Nephron (organoid): ENCODE data around the gene RASSF6.

Experiments used
- H3K27ac Mint-ChIP-seq, 3 experiments: 2 replicates each; pipeline ENCODE4 v1.8.0; 2020; ENCODE audit warnings: mixed read lengths in 3 of 3, mild to moderate bottlenecking in 2 of 3, moderate library complexity in 1 of 3
- H3K27me3 Mint-ChIP-seq: 2 replicates; pipeline ENCODE4 v1.8.0; 2021; ENCODE audit warnings: low read depth, mild to moderate bottlenecking, moderate library complexity, mixed read lengths
- H3K36me3 Mint-ChIP-seq: 2 replicates; pipeline ENCODE4 v1.8.0; 2020; ENCODE audit warnings: low read depth, mixed read lengths
- H3K4me1 Mint-ChIP-seq: 2 replicates; pipeline ENCODE4 v1.8.0; 2020; ENCODE audit warnings: mixed read lengths
- H3K4me3 Mint-ChIP-seq, 3 experiments: 2 replicates each; pipeline ENCODE4 v1.8.0; 2020; ENCODE audit warnings: mild to moderate bottlenecking in 3 of 3, mixed read lengths in 3 of 3, moderate library complexity in 2 of 3
- H3K9me3 Mint-ChIP-seq: 2 replicates; pipeline ENCODE4 v1.8.0; 2020; ENCODE audit warnings: mixed read lengths
- CTCF ChIP-seq, 3 experiments: fragments of 200-600 bp; sonication (generic); IDR thresholded peaks; one replicate each; pipeline ENCODE4 v1.5.0; 2021; ENCODE audit warnings: antibody characterized with exemption in 3 of 3; ENCODE audit not compliant: unreplicated experiment in 3 of 3

Gene RASSF6

GRCh38 chr4:73589887-73590801 lies 30.1 kb downstream of the RASSF6 start:
- no peaks in the 10 kb centered on the region for H3K36me3 Mint-ChIP-seq
- TF ChIP-seq CTCF (IDR thresholded peaks at IDR 0.05; ENCODE audit: unreplicated experiment in 3 of 3), result no peak

GRCh38 chr4:73589261-73589847 lies 30.9 kb downstream of the RASSF6 start:
- no peaks in the 10 kb centered on the region for H3K36me3 Mint-ChIP-seq
- H3K4me1 Mint-ChIP-seq, result peaks cover 14% of the 10 kb centered on the region
- H3K27me3 Mint-ChIP-seq, result no peaks in the 10 kb centered on the region
- H3K9me3 Mint-ChIP-seq, result no peaks in the 10 kb centered on the region
- no peak for TF ChIP-seq CTCF (IDR thresholded peaks at IDR 0.05; ENCODE audit: unreplicated experiment in 3 of 3)
- H3K4me3 Mint-ChIP-seq, result no peak overlapping the region
- no peak overlapping the region for H3K27ac Mint-ChIP-seq

More at GRCh38 chr4:73589887-73590801, 30.1 kb downstream of the RASSF6 start:
- peaks cover 14% of the 10 kb centered on the region for H3K4me1 Mint-ChIP-seq
- H3K27me3 Mint-ChIP-seq, result no peaks in the 10 kb centered on the region
- H3K4me3 Mint-ChIP-seq, result no peak overlapping the region
- H3K9me3 Mint-ChIP-seq, result no peaks in the 10 kb centered on the region
- H3K27ac Mint-ChIP-seq, result no peak overlapping the region

GRCh38 chr4:73588613-73589012 lies 31.6 kb downstream of the RASSF6 start:
- Mint-ChIP-seq H3K27me3 (no peaks in the 10 kb centered on the region), H3K27ac (no peak overlapping the region), H3K4me3 (no peak overlapping the region), H3K4me1 (peaks cover 14% of the 10 kb centered on the region), H3K36me3 (no peaks in the 10 kb centered on the region), H3K9me3 (no peaks in the 10 kb centered on the region)
- TF ChIP-seq CTCF (IDR thresholded peaks at IDR 0.05; ENCODE audit: unreplicated experiment in 3 of 3), result no peak

GRCh38 chr4:73586666-73587065 lies 33.6 kb downstream of the RASSF6 start:
- Mint-ChIP-seq H3K27ac (no peak overlapping the region), H3K36me3 (no peaks in the 10 kb centered on the region), H3K4me1 (peaks cover 14% of the 10 kb centered on the region), H3K4me3 (no peak overlapping the region), H3K9me3 (no peaks in the 10 kb centered on the region), H3K27me3 (no peaks in the 10 kb centered on the region)
- no peak for TF ChIP-seq CTCF (IDR thresholded peaks at IDR 0.05; ENCODE audit: unreplicated experiment in 3 of 3)

- H3K9me3 Mint-ChIP-seq, result no peaks in the 10 kb centered on the region
- no peaks in the 10 kb centered on the region for H3K36me3 Mint-ChIP-seq
- no peaks in the 10 kb centered on the region for H3K27me3 Mint-ChIP-seq
- H3K27ac Mint-ChIP-seq, result no peak overlapping the region
- H3K4me3 Mint-ChIP-seq, result no peak overlapping the region
- no peak for TF ChIP-seq CTCF (IDR thresholded peaks at IDR 0.05; ENCODE audit: unreplicated experiment in 3 of 3)
- peaks cover 14% of the 10 kb centered on the region for H3K4me1 Mint-ChIP-seq
Observed at GRCh38 chr4:73586040-73586439, 34.2 kb downstream of the RASSF6 start.
